Eye (tissue), 1 donor: ENCODE measurements around the gene CCDC106.

Experiments used
- DNase-seq: peaks from one replicate; pipeline ENCODE4 v3.0.0-alpha.2; 2015

The CCDC106 gene

DNA sequence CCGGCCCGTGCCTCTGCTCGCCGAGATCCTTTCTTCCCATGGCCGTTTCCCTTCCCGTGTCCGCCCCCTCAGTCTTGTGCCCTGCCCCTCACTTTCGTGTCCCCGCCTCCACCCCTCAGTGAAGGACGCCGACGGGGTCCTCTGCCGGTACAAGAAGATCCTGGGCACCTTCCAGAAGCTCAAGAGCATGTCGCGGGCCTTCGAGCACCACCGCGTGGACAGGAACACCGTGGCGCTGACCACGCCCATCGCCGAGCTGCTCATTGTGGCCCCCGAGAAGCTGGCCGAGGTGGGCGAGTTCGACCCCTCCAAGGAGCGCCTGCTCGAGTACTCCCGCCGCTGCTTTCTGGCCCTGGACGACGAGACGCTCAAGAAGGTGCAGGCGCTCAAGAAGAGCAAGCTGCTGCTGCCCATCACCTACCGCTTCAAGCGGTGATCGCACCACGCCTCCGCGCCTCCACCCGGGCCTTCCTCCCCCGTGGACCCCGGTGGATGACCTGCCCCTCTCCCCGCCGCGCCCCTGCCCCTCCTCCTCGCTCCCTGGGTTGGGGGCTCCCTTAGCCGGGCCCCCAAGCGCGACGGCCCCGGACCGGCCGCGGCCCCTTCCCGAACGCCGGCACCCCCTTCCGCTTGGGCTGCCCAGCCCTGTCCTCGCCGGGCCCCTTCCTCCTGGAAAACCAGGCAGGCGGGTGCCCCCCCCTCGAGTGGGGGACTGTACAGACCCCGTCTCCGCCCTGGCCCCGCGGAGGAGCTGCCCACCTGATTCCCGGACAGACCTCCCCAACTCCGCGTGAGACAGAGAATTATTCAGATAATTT, 4.5 kb downstream of the CCDC106 start:
- no peak for DNase-seq

DNA sequence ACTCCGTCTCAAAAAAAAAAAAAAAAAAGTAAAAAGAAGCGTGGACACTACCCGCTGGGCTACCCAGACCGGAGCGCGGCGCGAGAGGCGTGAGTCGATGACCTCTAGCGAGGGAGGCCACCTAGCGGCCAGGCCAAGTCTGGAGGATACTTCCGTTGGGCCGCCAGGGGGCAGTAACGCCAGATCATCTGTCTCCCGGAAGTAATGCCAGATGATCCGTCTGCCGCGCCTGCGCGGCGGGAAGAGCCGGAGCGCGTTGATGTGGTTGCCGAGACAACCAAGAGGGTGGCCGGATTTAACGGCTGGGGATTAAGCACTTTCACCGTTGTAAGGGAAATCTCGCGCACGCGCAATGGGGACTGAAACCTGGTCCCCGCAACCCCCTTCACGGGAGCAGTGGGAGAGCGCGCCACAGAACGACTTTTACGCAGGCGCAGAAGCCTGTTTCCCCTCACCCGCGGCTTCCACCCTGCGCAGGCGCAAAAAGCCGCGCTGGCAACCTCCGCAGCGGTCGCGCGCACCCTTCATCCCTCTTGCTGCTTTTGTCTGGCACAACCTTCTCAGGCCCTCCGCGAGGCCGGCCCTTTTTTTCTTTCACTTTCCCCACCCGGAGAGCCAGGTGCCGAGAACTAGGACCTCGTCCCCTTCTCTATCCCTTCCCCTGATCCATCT, 5.8 kb downstream of the CCDC106 start:
- peak; percentile 100 for DNase-seq

DNA sequence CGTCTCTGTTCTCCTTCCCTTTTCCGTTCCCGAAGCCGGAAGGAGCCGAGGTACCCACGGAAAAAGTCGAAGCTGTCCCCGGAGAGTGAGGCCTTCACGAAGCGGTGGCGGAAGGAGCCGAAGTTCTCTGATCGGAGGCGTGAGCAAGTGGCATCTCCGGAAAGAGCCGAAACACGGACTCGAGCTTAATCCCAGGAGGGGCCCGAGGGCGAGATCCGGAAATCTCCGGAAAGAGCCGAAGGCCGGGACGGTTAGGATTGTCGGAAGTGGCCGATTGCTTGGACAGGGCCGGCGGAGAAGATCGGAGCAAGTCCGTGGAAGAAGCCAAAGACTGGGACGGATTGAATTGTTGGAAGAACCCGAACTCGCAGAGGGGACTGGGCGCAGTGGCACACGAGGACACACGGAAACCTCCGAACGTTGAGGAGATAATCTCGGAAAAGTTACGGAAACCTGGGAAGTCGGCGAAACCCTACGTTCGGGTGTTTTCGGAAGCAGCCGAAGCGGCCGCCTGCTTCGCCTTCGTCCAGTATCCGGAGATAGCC, 6.4 kb downstream of the CCDC106 start:
- DNase-seq = peak; percentile 100

DNA sequence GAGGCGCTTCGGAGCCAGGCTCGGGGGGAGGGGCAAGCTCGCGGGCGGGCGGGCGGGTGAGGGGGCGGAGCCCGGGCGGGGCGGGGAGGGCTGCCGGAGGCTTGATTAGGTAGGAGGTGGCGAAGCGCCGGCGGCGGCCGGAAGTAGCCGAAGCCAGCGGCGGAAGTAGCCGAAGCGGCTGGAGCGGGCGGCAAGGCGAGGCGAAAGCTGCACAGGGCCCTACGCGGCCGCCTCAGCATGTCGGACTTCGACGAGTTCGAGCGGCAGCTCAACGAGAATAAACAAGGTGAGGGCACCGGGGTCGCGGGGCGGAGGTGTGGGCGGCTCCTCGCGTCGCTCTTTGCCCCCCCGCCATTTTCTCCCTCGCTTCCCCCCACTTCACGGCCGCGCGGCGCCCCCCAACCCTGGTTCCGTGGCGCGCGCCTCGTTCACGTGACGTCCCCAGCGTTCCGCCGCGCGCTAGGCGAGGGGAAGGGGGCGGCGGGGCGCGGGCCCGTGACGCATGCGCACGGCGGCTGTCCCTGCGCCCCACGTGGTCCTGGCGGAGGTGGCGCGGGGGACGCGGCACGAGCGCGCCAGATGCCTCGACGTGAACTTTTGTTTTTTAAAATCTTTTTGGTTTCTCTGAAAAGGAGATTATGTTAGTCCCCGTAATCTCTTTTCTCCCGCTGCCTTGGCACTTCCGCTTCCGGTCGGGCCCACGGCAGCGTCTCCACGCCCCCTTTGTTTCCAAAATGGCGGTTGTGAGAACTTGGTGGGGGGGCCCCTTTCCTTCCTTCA, 7.0 kb downstream of the CCDC106 start, which contains the start of gene U2AF2:
U2AF2 (plus strand) TSS at position 168 of the 780 bp plus-strand sequence; CDS start at position 238, 70 bp downstream.
- DNase-seq = peak; percentile 98

DNA sequence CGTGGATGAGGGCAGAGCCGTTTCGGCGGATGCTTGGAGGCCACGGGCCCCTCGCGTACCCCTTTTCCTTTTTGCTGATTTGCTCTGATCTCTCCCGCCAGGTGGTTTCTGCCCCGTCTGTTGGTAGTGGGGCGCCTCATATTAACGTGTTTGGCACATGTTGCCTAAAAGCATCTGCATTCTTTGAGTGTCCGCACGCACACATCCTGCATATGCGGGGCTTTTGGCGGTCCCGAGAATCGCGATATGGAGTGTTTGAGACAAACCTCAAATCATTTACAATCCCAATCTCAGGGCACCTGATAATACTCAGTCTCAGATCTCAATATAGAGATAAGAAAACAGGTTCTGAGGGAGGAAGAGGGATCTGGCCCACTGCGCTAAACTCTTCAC, 7.6 kb downstream of the CCDC106 start:
- no peak for DNase-seq

DNA sequence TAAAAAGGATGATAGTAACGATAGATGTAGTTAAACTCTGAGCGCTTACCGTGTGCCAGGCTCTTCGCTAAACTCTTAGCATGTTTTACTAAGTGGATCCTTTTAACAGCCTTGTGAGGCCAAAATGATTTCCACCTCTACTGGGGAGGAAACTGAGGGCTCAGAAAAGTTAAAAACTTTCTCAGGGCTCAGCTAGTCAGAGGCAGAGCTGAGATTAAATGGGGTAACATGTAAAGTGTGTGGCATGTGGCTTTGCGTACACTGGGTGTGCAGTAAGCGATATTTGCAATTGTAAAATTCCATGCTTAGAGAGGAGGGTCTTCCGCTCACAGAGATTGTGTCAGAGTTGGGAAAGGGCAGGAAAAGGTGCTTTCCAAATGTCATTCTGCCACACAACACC, 8.5 kb downstream of the CCDC106 start:
- DNase-seq = no peak

DNA sequence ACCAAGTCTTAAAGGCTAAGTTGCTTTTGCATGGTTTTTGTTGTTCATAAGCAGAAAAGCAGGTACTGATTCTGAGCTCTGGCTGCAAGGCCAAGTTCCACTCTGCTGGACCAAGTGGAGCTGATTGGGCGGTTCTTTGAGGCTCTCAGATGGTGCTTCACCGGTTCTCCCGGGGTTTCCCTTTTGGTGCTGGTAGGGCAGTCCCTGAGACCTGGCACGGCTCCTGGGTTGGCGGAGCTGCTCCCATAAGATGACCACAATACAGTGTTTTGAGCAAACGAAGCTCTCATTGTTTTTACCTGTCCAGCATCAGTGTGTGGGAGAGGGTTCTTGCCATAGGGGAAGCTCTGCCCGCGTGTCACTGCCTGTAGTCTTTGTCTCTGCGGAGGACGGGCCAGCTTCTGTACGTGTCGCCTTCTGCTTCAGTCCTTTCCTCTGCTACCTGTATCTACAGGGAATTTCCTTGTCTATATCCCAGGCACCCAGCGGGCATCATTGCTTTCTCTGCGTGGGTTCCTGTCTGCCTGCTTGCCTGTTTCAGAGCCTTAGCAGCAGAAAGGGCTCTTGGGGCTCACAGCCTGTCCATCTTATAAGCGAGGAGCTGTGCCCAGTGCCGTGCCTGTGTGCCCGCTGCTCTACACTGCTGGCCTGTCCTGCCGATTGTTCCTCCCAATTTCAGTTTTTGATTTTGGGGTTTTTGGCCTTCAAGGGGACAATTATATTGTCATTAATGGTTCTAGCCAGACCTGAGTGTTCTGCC, 9.2 kb downstream of the CCDC106 start:
- no peak for DNase-seq

DNA sequence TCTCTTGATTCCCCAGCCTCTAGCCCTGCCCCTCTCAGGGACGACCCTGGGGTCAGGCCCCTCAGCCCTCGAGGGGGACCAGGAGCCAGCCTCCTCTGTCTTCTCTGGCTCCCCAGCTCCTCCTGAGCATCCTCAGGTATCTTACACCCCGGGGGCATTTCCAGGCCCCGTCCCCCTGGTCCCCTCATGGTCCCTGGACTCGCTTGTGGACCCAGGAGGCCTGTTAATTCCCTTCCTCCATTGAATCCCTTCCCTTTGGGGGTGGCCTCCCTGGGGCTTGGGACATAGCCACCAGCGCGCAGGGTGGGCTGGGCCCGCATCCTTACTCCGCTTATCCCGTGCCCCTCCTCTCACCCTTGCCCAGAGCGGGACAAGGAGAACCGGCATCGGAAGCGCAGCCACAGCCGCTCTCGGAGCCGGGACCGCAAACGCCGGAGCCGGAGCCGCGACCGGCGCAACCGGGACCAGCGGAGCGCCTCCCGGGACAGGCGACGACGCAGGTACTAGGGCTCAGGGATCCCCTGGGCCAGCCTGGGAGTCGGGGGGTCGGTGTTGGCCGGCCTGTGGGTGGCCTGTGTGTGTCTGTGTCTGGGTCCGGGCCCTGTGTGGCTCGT, 10.9 kb downstream of the CCDC106 start:
- DNase-seq = no peak

DNA sequence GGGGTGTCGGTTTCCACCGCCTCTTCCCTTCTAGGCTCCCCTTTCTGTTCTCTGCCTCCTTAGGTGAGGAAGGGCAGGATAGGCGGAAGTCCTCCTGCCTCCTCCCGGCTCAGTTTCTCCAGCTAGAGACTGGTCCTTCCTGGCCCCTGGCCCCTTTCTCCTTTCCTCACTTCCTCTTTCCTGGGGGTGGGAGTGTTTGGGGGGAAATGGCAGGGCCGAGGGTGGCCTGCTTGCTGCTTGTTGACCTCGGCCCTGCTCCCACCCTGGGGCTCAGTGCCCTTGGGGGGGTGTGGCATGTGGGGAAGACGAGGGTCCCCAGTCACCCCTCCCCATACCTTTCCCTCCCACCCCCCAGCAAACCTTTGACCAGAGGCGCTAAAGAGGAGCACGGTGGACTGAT, 11.8 kb downstream of the CCDC106 start:
- no peak for DNase-seq

DNA sequence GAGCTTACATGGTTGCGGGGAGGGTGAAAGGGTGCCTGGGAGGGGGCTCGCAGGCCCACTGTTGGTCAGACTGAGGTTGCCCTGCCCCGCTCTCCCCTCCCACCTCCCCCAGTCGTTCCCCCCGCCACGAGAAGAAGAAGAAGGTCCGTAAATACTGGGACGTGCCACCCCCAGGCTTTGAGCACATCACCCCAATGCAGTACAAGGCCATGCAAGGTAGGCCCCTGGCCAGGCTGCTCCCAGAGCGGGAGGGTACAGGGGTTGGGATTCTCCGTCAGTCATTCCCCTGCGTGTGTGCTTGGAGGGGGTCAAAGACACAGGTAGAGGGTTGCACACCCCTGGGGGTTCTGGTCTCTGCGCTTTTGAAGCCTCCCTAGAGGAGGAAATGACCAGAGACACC, 12.4 kb downstream of the CCDC106 start:
- DNase-seq = no peak

DNA sequence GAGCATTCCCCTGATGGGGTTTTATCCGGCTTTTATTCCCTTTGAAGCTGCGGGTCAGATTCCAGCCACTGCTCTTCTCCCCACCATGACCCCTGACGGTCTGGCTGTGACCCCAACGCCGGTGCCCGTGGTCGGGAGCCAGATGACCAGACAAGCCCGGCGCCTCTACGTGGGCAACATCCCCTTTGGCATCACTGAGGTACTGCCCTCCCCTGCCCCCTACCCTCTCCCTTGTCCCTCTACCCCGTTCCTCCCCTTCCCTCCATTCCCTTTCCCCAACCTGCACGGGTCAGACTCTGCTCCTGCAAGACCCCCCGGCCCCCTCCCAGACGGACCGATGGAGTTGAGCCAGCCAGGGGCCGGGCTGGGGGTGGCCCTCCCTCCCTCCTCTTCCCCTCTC, 13.0 kb downstream of the CCDC106 start:
- no peak for DNase-seq

DNA sequence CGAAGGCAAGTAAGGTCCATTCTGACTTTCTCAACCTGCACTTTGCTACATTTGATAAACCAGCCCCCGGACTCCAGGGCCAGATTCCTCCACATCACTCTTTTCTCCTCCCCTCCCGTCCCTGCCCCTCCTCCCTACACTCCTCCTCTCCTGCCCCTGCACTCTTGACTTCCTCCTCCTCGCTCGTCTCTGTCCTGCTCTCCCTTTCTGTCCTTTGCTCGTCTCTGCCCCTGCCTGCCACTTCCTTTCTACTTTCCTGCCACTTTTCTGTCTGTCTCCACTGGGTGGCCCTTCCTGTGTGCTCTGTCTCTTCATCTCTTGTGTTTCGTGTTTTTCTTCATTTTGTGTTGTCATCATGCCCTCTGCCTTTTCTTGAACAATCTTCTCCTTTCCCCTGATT, 13.8 kb downstream of the CCDC106 start:
- DNase-seq = no peak

DNA sequence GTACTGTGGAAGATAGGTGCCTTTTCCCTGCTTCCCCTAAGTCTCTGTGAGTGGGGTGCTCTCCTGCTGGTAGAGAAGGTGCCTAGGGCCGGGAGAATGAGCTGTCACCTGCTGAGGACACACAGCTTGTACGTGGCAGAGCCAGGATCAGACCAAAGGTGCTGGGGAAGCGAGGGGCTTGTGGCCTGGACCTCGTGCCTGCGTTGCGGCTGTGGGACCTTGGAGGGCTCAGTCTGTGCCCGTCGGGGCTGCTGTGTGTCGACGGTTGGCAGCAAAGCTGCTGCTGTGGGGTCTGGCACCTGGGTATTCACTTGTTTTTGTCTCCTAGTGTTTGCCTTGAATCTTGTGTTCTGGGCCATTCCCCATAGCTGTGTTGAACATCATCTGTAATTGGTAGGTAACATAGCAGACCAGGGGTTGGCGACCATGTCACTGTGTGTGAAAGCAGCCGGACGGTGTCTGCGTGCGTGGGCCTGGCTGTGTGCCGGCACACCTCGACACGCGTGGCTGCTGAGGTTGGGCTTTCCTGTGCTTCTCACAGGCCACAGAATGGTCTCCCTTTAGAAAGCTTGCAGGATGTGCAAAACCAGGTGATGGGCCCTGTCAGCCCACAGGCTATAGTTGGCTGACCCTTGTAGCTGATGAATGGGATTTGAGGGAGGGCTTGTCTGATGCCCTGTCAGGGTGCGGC, 16.0 kb downstream of the CCDC106 start:
- no peak for DNase-seq

DNA sequence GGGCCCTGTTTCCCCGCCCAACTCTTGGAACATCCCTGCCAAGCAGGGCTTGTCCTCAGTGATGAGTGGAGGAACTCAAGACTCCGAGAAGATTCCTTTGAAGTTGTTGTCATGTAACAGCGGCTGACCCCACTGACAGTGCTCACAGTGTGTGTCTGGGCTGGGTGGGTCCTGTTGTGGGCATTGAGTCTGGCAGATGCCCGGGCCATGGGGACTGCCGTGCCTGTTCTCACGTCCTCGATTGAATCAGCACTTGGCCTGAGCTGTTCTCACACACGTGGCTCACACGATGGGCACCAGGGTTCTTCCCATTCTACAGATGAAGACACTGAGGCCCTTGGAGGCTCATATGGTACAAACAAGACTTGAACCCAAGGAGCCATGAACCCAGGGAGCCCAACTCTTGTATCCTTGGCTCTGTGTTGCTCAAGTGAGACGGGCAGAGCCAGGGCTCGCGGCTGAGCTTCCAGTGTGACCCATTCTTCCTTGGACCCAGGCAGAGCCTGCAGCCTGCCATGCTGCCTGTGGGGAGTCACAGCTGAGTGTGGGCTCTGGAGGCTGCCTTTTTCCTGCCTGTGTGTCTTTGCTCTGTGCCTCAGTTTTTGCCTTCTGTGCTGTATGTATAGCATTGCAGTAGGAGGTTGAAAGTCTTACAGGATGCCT, 18.5 kb downstream of the CCDC106 start:
- no peak for DNase-seq

DNA sequence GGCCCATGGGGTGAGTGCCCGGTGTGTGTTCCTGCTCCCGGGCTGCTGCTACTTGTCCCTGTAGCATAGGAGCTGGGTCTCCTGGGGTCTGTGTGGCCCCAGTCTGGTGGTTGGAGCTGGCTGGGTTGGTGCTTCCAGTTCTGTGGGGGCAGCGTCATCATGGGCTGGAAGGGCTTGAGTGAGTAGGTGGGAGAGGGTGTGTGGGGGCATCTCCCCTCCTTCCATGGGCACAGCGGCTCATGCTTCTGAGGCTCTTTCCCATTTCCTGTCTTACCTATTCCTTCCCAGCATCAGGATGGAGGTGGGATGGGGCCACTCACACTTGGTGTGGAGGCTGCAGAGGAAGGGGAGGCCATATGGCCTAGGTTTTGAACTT, 19.0 kb downstream of the CCDC106 start:
- DNase-seq = no peak

DNA sequence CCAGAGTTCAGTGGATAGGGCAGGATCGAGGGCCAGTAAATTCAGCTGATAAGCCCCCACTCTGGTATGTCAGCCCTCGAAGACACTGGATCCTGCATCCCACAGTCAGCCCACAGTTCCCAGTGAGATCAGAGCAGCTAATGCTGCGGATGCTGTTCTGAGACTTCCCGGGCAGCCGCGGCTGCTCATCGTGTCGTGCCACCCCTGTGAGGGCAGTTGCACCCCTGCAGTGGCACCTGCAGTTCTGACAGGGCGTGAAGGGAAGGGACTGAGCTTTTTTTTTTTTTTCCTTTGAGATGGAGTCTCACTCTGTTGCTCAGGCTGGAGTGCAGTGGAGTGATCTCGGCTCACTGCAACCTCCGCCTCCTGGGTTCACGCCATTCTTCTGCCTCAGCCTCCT, 19.5 kb downstream of the CCDC106 start:
- DNase-seq = no peak

DNA sequence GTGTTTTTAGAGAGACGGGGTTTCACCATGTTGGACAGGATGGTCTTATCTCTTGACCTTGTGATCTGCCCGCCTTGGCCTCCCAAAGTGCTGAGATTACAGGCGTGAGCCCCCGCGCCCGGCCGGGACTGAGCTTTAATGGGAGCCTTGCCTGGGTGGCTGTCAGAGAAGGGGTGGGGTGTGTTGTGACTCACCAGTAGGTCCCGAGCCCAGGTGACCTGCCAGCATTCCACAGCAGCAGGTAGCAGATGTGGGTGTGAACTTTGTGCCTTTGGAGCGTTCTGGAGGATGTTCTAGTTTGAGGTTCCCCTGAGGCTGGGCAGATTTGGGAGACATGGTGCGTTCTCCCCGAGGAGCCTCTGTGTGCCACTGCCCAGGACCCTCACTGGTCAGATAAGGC, 19.9 kb downstream of the CCDC106 start:
- DNase-seq = no peak

DNA sequence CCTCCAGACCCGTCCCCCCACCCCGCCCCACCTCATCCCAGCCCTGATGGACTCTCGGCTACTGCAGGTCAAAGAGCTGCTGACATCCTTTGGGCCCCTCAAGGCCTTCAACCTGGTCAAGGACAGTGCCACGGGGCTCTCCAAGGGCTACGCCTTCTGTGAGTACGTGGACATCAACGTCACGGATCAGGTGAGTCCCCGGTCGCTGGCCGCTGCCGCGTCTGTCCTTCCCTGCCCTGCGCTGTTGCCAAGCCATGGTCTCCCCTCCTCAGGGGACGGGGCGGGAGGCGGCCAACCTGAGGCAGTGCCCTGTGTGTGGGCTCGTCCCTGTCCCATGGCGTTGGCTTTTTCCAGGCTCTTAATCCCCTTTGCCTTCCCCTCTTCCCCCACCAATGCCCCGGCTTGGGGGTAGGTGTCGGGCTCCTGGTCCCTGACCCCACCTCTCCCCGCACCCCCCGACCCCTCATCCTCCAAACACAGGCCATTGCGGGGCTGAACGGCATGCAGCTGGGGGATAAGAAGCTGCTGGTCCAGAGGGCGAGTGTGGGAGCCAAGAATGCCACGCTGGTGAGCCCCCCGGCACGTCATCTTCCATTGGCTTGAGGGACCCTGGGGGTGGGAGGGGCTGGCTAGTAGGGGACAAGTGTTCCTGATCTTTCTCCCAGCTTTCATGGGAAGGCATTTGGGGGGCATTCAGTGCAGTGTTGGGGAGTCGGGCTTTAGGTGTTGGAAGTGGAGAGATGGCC, 20.8 kb downstream of the CCDC106 start:
- no peak for DNase-seq

DNA sequence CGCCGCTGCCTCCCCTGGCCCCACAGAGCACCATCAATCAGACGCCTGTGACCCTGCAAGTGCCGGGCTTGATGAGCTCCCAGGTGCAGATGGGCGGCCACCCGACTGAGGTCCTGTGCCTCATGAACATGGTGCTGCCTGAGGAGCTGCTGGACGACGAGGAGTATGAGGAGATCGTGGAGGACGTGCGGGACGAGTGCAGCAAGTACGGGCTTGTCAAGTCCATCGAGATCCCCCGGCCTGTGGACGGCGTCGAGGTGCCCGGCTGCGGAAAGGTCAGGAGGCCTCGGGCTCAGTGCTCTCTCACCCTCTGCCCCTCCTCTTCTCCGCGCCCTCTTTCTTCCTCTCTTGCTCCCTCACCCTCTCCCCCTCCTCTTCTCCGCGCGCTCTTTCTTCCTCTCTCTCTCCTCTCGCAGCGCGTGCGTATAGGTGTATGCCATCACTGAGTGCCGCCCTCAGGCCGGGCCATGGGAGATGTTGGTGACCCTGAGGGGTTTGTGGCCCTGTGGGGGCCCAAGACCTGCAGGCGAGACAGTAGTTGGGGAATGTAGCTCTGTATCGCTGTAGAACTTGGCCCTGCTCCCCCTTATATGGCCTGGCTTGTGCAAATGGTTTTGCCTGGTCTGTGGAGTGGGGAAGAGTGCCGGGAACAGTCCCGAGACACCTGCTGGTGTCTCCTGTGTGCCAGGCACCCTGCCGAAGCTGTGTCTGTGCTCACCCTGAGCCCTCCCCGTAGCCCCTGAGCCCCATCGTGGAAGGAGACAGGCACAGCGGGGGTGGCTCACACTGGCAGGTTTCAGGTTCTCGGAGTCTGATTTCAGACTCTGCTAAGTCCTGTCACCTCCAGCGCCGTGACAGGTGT, 21.6 kb downstream of the CCDC106 start:
- no peak for DNase-seq
